ENCODE measurements around the gene OAS1. TPM values are rescaled to one million over a fixed set of nuclear protein-coding genes. Genes with fewer than 3 reads are reported as not detected.

OAS1 gene
- total and polyA plus RNA-seq, 2 donors (not counting 3 experiments of a cell fraction or from before 2014, with no cell fraction given) = 5.7 to 6.4 TPM

DNA sequence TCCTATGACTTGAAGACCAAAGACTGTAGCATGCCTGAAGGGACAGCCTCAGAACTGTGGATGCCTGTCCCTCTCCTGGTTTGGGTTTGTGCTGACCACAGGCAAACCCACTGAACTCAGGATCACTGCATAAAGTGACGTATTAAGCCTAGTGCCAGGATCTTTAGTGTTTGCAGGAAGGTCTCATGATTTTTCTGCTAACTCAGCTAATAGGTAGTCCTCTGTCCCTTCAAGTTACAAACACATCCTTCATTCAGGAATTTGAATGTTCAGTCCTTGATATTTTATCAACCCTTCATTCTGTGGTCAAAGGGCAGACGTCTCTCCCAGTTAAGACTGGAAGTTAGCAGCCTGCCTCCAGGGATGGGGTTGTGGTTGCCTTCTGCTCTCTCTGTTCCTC lies 21.2 kb downstream of the OAS1 start:
- Histone ChIP-seq H3K9me3 (replicated peaks; ENCODE audit: control insufficient read depth, insufficient read depth, low read length) (no peaks in the 10 kb centered on the region), H3K36me3 (ENCODE audit: control insufficient read depth in 2 of 2, extremely low read depth in 1 of 2, insufficient read depth in 2 of 2, low read length in 2 of 2) (no peaks in the 10 kb centered on the region), H3K27me3 (ENCODE audit: control insufficient read depth in 2 of 2, insufficient read depth in 2 of 2, low read length in 2 of 2) (peaks cover 0 to 4% of the 10 kb centered on the region in 2 experiments), H2AFZ (ENCODE audit: low read depth, low read length) (no peak overlapping the region), H3K9ac (replicated peaks; ENCODE audit: extremely low read depth, insufficient read depth, low read length) (no peak overlapping the region), H4K20me1 (replicated peaks; ENCODE audit: control insufficient read depth, extremely low read depth, insufficient read depth, low read length) (no peaks in the 10 kb centered on the region), H3K79me2 (ENCODE audit: control insufficient read depth, insufficient read depth, low read length) (no peaks in the 10 kb centered on the region), H3K4me2 (ENCODE audit: insufficient read depth, low read length) (no peak overlapping the region), H3K9me1 (replicated peaks; ENCODE audit: control insufficient read depth, extremely low read depth, insufficient read depth, low read length) (no peaks in the 10 kb centered on the region), H3K4me3 (replicated peaks in 1 of 3; ENCODE audit: insufficient read depth in 1 of 3, low read depth in 1 of 3, low read length in 3 of 3) (no peak overlapping the region), H3K27ac (ENCODE audit: insufficient read depth, low read depth, low read length) (no peak overlapping the region), H3K4me1 (ENCODE audit: control insufficient read depth, extremely low read depth, insufficient read depth, low read length) (no peaks in the 10 kb centered on the region)
- CTCF ChIA-PET = no interaction called here
- FAIRE-seq (no peak), DNase-seq (ENCODE audit: low read depth, low spot score) (no peak)
- BruUV-seq (replicated peaks) = no TSS peak
- intact Hi-C loops (cut with micrococcal nuclease) (no loop called here), dilution Hi-C loops (cut with MboI; ENCODE audit: extremely low pct_ligation_motif_present, low sequenced_read_pairs) (no loop called here)
- TF ChIP-seq POLR2AphosphoS5 (IDR thresholded peaks at IDR 0.05; ENCODE audit: insufficient read depth, low read depth, low read length) (no peak), GATA2 (IDR thresholded peaks at IDR 0.05; ENCODE audit: insufficient read depth, insufficient read length, low read depth, low read length) (no peak), MYC (IDR thresholded peaks at IDR 0.05; ENCODE audit: low read depth, low read length) (no peak), POLR2A (IDR thresholded peaks at IDR 0.05; ENCODE audit: low read depth, low read length) (no peak), JUN (IDR thresholded peaks at IDR 0.05; ENCODE audit: borderline replicate concordance, insufficient read depth, insufficient read length, low read depth) (no peak), MAX (IDR thresholded peaks at IDR 0.05; ENCODE audit: insufficient read depth, insufficient read length) (no peak), FOS (IDR thresholded peaks at IDR 0.05; ENCODE audit: borderline replicate concordance, insufficient read depth, low read length) (no peak), EZH2 (IDR thresholded peaks at IDR 0.05; ENCODE audit: borderline replicate concordance, low read depth, low read length, severe bottlenecking) (no peak)
- TF ChIP-seq, protein P1, sequence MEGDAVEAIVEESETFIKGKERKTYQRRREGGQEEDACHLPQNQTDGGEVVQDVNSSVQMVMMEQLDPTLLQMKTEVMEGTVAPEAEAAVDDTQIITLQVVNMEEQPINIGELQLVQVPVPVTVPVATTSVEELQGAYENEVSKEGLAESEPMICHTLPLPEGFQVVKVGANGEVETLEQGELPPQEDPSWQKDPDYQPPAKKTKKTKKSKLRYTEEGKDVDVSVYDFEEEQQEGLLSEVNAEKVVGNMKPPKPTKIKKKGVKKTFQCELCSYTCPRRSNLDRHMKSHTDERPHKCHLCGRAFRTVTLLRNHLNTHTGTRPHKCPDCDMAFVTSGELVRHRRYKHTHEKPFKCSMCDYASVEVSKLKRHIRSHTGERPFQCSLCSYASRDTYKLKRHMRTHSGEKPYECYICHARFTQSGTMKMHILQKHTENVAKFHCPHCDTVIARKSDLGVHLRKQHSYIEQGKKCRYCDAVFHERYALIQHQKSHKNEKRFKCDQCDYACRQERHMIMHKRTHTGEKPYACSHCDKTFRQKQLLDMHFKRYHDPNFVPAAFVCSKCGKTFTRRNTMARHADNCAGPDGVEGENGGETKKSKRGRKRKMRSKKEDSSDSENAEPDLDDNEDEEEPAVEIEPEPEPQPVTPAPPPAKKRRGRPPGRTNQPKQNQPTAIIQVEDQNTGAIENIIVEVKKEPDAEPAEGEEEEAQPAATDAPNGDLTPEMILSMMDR (IDR thresholded peaks at IDR 0.05; ENCODE audit: extremely low read depth in 1 of 2, insufficient read depth in 1 of 2, low read depth in 1 of 2, low read length in 2 of 2) = no peak
- POLR2A ChIA-PET = no interaction called here

All from endothelial cell of umbilical vein (primary cell).